HepG2 (cell line): ENCODE results near the gene C21orf91. TPM values are rescaled to one million over a fixed set of nuclear protein-coding genes. Genes with fewer than 3 reads are reported as not detected.
A peak's percentile ranks its signal among the peaks of the same experiment; 100 is the strongest.

Source experiments
- ATAC-seq: fragments of 200-7000 bp; cut with Tn5 transposase; 3 replicates; pipeline ENCODE4 v1.9.1; 2020; ENCODE audit warnings: mild to moderate bottlenecking, moderate library complexity
- BruUV-seq: library from RNA; stranded (reverse); fragments of 400-500 nt; replicated peaks from 2 replicates; lab custom pipeline; 2021; lab: Mats Ljungman, UMichigan
- CTCF ChIA-PET: fragments of 300-600 bp; formaldehyde crosslinking; extraction: SDS; loops from one replicate; lab custom pipeline; 2021; ENCODE audit warnings: low total read pairs, inconsistent platforms, low intra/inter-chr PET ratio; lab: Yijun Ruan, JAX
- POLR2A ChIA-PET: fragments of 350-600 bp; sonication (Branson Sonifier 250); formaldehyde crosslinking; loops from one replicate; lab custom pipeline; 2020; ENCODE audit warnings: antibody characterized with exemption, inconsistent platforms; lab: Yijun Ruan, JAX
- DNase-seq: peaks from one replicate; pipeline ENCODE4 v3.0.0-alpha.2; 2015; ENCODE audit warnings: low spot score
- FAIRE-seq: peaks from 3 replicates; lab custom pipeline; 2011; peaks lifted over from hg19 to GRCh38; lab: Jason Lieb, UNC
- H2AFZ ChIP-seq: one replicate; pipeline ENCODE4 v1.6.1; 2011; ENCODE audit warnings: low read length, inconsistent platforms
- H3K27ac ChIP-seq: fragments of 300-600 bp; 3 replicates; pipeline ENCODE4 v1.8.0; 2011; ENCODE audit warnings: mixed run types, mild to moderate bottlenecking, mixed read lengths, low read length, inconsistent platforms; ENCODE audit not compliant: insufficient read depth; ENCODE audit errors: extremely low read length
- H3K27me3 ChIP-seq, 2 experiments: fragments of 200-600 bp in 1 of 2; 2 replicates in 1 of 2; 3 replicates in 1 of 2; pipeline versions ENCODE4 v1.6.0 to v1.8.0; 2011; ENCODE audit warnings: low read length in 2 of 2, mild to moderate bottlenecking in 2 of 2, moderate library complexity in 2 of 2, inconsistent platforms in 1 of 2; ENCODE audit not compliant: insufficient read depth in 2 of 2, control insufficient read depth in 1 of 2
- H3K36me3 ChIP-seq, 2 experiments: fragments of 200-600 bp in 1 of 2; replicated peaks in 1 of 2; 2 replicates in 1 of 2; 3 replicates in 1 of 2; pipeline versions ENCODE4 v1.5.1 to v1.8.0; 2011; ENCODE audit warnings: low read length in 2 of 2, inconsistent platforms in 1 of 2; ENCODE audit not compliant: insufficient read depth in 2 of 2, control insufficient read depth in 1 of 2
- H3K4me1 ChIP-seq: 2 replicates; pipeline ENCODE4 v1.5.1; 2012; ENCODE audit warnings: low read length, inconsistent platforms; ENCODE audit not compliant: insufficient read depth
- H3K4me2 ChIP-seq: 2 replicates; pipeline ENCODE4 v1.6.0; 2011; ENCODE audit warnings: low read depth, low read length, inconsistent platforms
- H3K4me3 ChIP-seq, 3 experiments: fragments of 200-600 bp in 1 of 3; sonication (generic), shearing (Covaris generic) in 1 of 3; replicated peaks in 1 of 3; 2 replicates each; pipeline ENCODE4 v1.5.1; 2011 to 2016; ENCODE audit warnings: low read length in 3 of 3, inconsistent platforms in 2 of 3, low read depth in 2 of 3, mild to moderate bottlenecking in 2 of 3, control low read depth in 1 of 3, mixed read lengths in 1 of 3; ENCODE audit not compliant: insufficient read depth in 1 of 3
- H3K79me2 ChIP-seq: one replicate; pipeline ENCODE4 v1.6.1; 2011; ENCODE audit warnings: low read length, inconsistent platforms; ENCODE audit not compliant: insufficient read depth
- H3K9ac ChIP-seq: 2 replicates; pipeline ENCODE4 v1.6.0; 2011; ENCODE audit warnings: mild to moderate bottlenecking, low read depth, low read length, inconsistent platforms; ENCODE audit not compliant: insufficient read depth
- H3K9me3 ChIP-seq: 2 replicates; pipeline ENCODE4 v1.5.1; 2012; ENCODE audit warnings: mild to moderate bottlenecking, low read length
- H4K20me1 ChIP-seq: 2 replicates; pipeline ENCODE4 v1.6.0; 2011; ENCODE audit warnings: inconsistent platforms, mild to moderate bottlenecking, low read length, moderate library complexity; ENCODE audit not compliant: insufficient read depth
- ARID2 ChIP-seq: sonication (generic); formaldehyde crosslinking; IDR thresholded peaks from 2 replicates; pipeline ENCODE4 v1.8.1; 2022; ENCODE audit warnings: mild to moderate bottlenecking, missing genetic modification reagents, borderline replicate concordance
- LRRFIP1 ChIP-seq: sonication (generic); formaldehyde crosslinking; conservative IDR thresholded peaks from 2 replicates; pipeline ENCODE4 v1.4.0; 2020; ENCODE audit warnings: missing genetic modification reagents
- MAFF ChIP-seq: IDR thresholded peaks from 2 replicates; pipeline ENCODE4 v1.6.1; 2011; ENCODE audit warnings: low read depth, low read length, improper control_type of control experiment
- MAFK ChIP-seq, 2 experiments: IDR thresholded peaks in 1 of 2; conservative IDR thresholded peaks in 1 of 2; 2 replicates each; pipeline ENCODE4 v1.6.1; 2011; ENCODE audit warnings: improper control_type of control experiment in 2 of 2, low read length in 2 of 2
- MIER3 ChIP-seq: IDR thresholded peaks from 2 replicates; pipeline ENCODE4 v1.6.1; 2016; ENCODE audit warnings: missing compliant biosample characterization, borderline replicate concordance
- NFATC3 ChIP-seq: sonication (generic); formaldehyde crosslinking; IDR thresholded peaks from 2 replicates; pipeline ENCODE4 v1.5.1; 2020; ENCODE audit warnings: mild to moderate bottlenecking, missing genetic modification reagents
- REST ChIP-seq, 2 experiments: IDR thresholded peaks; 2 replicates each; pipeline ENCODE4 v1.6.1; 2011 to 2012; ENCODE audit warnings: low read length in 2 of 2, borderline replicate concordance in 1 of 2, low read depth in 1 of 2, mild to moderate bottlenecking in 1 of 2, moderate library complexity in 1 of 2
- THRA ChIP-seq: sonication (generic); formaldehyde crosslinking; IDR thresholded peaks from 2 replicates; pipeline ENCODE4 v1.4.0; 2020; ENCODE audit warnings: missing genetic modification reagents, borderline replicate concordance
- ZBTB7A ChIP-seq: sonication (generic); formaldehyde crosslinking; IDR thresholded peaks from 2 replicates; pipeline ENCODE4 v1.8.0; 2022; ENCODE audit warnings: mild to moderate bottlenecking, missing genetic modification reagents
- ZIK1 ChIP-seq: sonication (generic); formaldehyde crosslinking; IDR thresholded peaks from 2 replicates; pipeline ENCODE4 v1.5.0; 2020; ENCODE audit warnings: mild to moderate bottlenecking, low read depth, missing genetic modification reagents, borderline replicate concordance
- ZNF382 ChIP-seq: sonication (generic); formaldehyde crosslinking; IDR thresholded peaks from 2 replicates; pipeline ENCODE4 v1.5.0; 2020; ENCODE audit warnings: missing genetic modification reagents, mild to moderate bottlenecking, borderline replicate concordance
- ZNF691 ChIP-seq: sonication (generic); formaldehyde crosslinking; IDR thresholded peaks from 2 replicates; pipeline ENCODE4 v1.4.0; 2020; ENCODE audit warnings: missing genetic modification reagents, low read depth, mild to moderate bottlenecking, borderline replicate concordance
- WGBS: methylation state at CpG from one replicate; pipeline ENCODE4 v1.1.6; 2017; ENCODE audit warnings: low lambda C conversion rate; 5-methylcytosine and 5-hydroxymethylcytosine counted together
- in situ Hi-C: cut with HindIII; loops from 2 replicates; pipeline ENCODE4 v1.10.0; 2017; ENCODE audit warnings: low pct_unique_long_range_greater_than_20kb; ENCODE audit not compliant: extremely low pct_ligation_motif_present
- intact Hi-C: fragments of 100-400 bp; cut with micrococcal nuclease; formaldehyde crosslinking; loops from one replicate; pipeline ENCODE4 v1.10.0; 2022; ENCODE audit not compliant: unreplicated experiment
- polyA plus RNA-seq, 8 experiments: library from polyadenylated mRNA; depleted of rRNA in 3 of 8; stranded (reverse) in 7 of 8; unstranded in 1 of 8; fragments of >200 nt; fragmentation: Illumina TruSeq in 4 of 8; extraction: Trizol in 4 of 8; gene quantifications; 2 replicates each; pipeline versions ENCODE4 v1.2.1 to v1.2.3, GENCODE V29; 2011 to 2016; ENCODE audit warnings: low read depth in 4 of 8, missing spikeins in 1 of 8, mixed read lengths in 1 of 8; ENCODE audit not compliant: insufficient read depth in 1 of 8
- total RNA-seq, 5 experiments: library from RNA; depleted of rRNA; stranded (reverse); fragments of >200 nt; fragmentation: Illumina TruSeq; extraction: Trizol; gene quantifications; 2 replicates each; pipeline ENCODE4 v1.2.3, GENCODE V29; 2016; ENCODE audit warnings: low read depth in 1 of 5

C21orf91 gene
- total and polyA plus RNA-seq, 2 of the 13 experiments (the other 11 are each of a cell fraction or from before 2014, with no cell fraction given), result 2.9 to 7.8 TPM

GRCh38 chr21:17768840-17769446 lies 50.2 kb downstream of the C21orf91 start:
- TF ChIP-seq NFATC3 (CRISPR knock-in tag), result no peak
- no peak for TF ChIP-seq LRRFIP1
- no peak for TF ChIP-seq REST (IDR thresholded peaks at IDR 0.05; ENCODE audit: borderline replicate concordance in 1 of 2, low read depth in 1 of 2, low read length in 2 of 2)
- TF ChIP-seq ZBTB7A (CRISPR knock-in tag), result no peak
- no peak for TF ChIP-seq MIER3
- peak; percentile 85 for TF ChIP-seq MAFF
- no peak for TF ChIP-seq THRA (CRISPR knock-in tag)
- TF ChIP-seq ARID2 (CRISPR knock-in tag), result no peak
- no peak for TF ChIP-seq ZNF691 (CRISPR knock-in tag)
- no peak for TF ChIP-seq ZIK1
- TF ChIP-seq ZNF382 (CRISPR knock-in tag), result no peak
- peak; percentile 73 to 89 for TF ChIP-seq MAFK (conservative IDR thresholded peaks at IDR 0.05 in 1 of 2, IDR thresholded peaks at IDR 0.05 in 1 of 2; ENCODE audit: low read length in 2 of 2)
- TF ChIP-seq, all 625 proteins: peak for 2

More at GRCh38 chr21:17768840-17769446, 50.2 kb downstream of the C21orf91 start:
- ChIA-PET CTCF (no interaction called here), POLR2A (no interaction called here)
- intact Hi-C loops, result no loop called here
- Histone ChIP-seq H3K27me3 (peaks cover 0 to 16% of the 10 kb centered on the region in 2 experiments; a peak in 2 of 5 replicates), H3K4me2 (no peak overlapping the region), H3K4me3 (no peak overlapping the region), H3K27ac (no peak overlapping the region), H3K4me1 (no peaks in the 10 kb centered on the region), H4K20me1 (no peaks in the 10 kb centered on the region), H3K79me2 (no peaks in the 10 kb centered on the region), H3K36me3 (no peaks in the 10 kb centered on the region), H2AFZ (no peak overlapping the region), H3K9me3 (no peaks in the 10 kb centered on the region), H3K9ac (no peak overlapping the region)
- DNase-seq (no peak), FAIRE-seq (no peak), ATAC-seq (no peak)
- 17% methylated on average over 3 of the region's 3 CpGs for WGBS
- in situ Hi-C loops, result no loop called here
- no TSS peak for BruUV-seq
